22Rv1 (cell line): ENCODE data around the gene PRRG2.

Source experiments
- ZFX ChIP-seq: fragments of 450-650 bp; IDR thresholded peaks from 2 replicates; pipeline ENCODE4 v1.6.1; 2017; ENCODE audit warnings: antibody characterized with exemption, borderline replicate concordance
- TF ChIP-seq, protein P1 (sequence below): fragments of 450-650 bp; IDR thresholded peaks from 2 replicates; pipeline ENCODE4 v1.5.1; 2017; ENCODE audit warnings: mild to moderate bottlenecking

DNA sequence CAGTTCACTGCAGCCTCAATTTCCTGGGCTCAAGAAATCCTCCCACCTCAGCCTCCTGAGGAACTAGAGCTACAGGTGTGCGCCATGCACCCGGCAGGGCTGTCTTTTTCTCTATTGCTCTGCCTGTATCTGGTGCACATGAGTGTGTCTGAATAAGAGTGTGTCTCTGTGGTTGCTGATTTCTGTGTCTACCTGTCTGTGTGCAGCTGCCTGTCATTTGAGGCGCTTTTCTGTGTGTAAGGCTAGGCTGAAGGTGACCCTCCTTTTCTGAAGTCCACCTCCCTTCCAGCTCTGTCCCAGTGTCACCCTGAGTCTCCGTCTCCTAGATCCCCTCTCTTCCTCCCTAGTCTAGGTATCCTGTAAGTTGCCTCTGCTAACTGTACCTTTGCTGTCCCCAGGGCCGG lies 8.4 kb downstream of the PRRG2 start:
- TF ChIP-seq, protein P1, sequence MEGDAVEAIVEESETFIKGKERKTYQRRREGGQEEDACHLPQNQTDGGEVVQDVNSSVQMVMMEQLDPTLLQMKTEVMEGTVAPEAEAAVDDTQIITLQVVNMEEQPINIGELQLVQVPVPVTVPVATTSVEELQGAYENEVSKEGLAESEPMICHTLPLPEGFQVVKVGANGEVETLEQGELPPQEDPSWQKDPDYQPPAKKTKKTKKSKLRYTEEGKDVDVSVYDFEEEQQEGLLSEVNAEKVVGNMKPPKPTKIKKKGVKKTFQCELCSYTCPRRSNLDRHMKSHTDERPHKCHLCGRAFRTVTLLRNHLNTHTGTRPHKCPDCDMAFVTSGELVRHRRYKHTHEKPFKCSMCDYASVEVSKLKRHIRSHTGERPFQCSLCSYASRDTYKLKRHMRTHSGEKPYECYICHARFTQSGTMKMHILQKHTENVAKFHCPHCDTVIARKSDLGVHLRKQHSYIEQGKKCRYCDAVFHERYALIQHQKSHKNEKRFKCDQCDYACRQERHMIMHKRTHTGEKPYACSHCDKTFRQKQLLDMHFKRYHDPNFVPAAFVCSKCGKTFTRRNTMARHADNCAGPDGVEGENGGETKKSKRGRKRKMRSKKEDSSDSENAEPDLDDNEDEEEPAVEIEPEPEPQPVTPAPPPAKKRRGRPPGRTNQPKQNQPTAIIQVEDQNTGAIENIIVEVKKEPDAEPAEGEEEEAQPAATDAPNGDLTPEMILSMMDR, result no peak
- no peak for TF ChIP-seq ZFX
